ENCODE data around the gene UBE3C.
A peak's percentile ranks its signal among the peaks of the same experiment; 100 is the strongest.

UBE3C gene

GRCh38 chr7:157263156-157263555 lies 124.4 kb downstream of the UBE3C start:
- TF ChIP-seq GATA3 (IDR thresholded peaks at IDR 0.05; ENCODE audit: low read depth, low read length) (no peak), GATA2 (IDR thresholded peaks at IDR 0.05; ENCODE audit: low read depth, low read length) (no peak)

GRCh38 chr7:157265051-157265450 lies 126.3 kb downstream of the UBE3C start:
- TF ChIP-seq GATA3 (IDR thresholded peaks at IDR 0.05; ENCODE audit: low read depth, low read length), result no peak
- no peak for TF ChIP-seq GATA2 (IDR thresholded peaks at IDR 0.05; ENCODE audit: low read depth, low read length)

- no peak for TF ChIP-seq GATA3 (IDR thresholded peaks at IDR 0.05; ENCODE audit: low read depth, low read length)
- no peak for TF ChIP-seq GATA2 (IDR thresholded peaks at IDR 0.05; ENCODE audit: low read depth, low read length)
These were observed 127.5 kb downstream of the UBE3C start for GRCh38 chr7:157266272-157266671.

GRCh38 chr7:157267516-157267915 lies 128.8 kb downstream of the UBE3C start:
- TF ChIP-seq GATA3 (IDR thresholded peaks at IDR 0.05; ENCODE audit: low read depth, low read length) (no peak), GATA2 (IDR thresholded peaks at IDR 0.05; ENCODE audit: low read depth, low read length) (no peak)

GRCh38 chr7:157267956-157268355 lies 129.2 kb downstream of the UBE3C start:
- TF ChIP-seq GATA2 (IDR thresholded peaks at IDR 0.05; ENCODE audit: low read depth, low read length) (no peak), GATA3 (IDR thresholded peaks at IDR 0.05; ENCODE audit: low read depth, low read length) (no peak)

- TF ChIP-seq GATA3 (IDR thresholded peaks at IDR 0.05; ENCODE audit: low read depth, low read length) (no peak), GATA2 (IDR thresholded peaks at IDR 0.05; ENCODE audit: low read depth, low read length) (no peak)
These were observed 129.8 kb downstream of the UBE3C start for GRCh38 chr7:157268540-157268939.

GRCh38 chr7:157269341-157270059 lies 130.8 kb downstream of the UBE3C start:
- TF ChIP-seq GATA3 (IDR thresholded peaks at IDR 0.05; ENCODE audit: low read depth, low read length) (no peak), GATA2 (IDR thresholded peaks at IDR 0.05; ENCODE audit: low read depth, low read length) (peak; percentile 37; the same call in 1 of the 2 replicates)

GRCh38 chr7:157270060-157270444 lies 131.3 kb downstream of the UBE3C start:
- TF ChIP-seq GATA2 (IDR thresholded peaks at IDR 0.05; ENCODE audit: low read depth, low read length) (no peak), GATA3 (IDR thresholded peaks at IDR 0.05; ENCODE audit: low read depth, low read length) (no peak)

- TF ChIP-seq GATA3 (IDR thresholded peaks at IDR 0.05; ENCODE audit: low read depth, low read length), result no peak
- no peak for TF ChIP-seq GATA2 (IDR thresholded peaks at IDR 0.05; ENCODE audit: low read depth, low read length)
These were observed 132.7 kb downstream of the UBE3C start for GRCh38 chr7:157271315-157271990.

GRCh38 chr7:157271991-157272324 lies 133.2 kb downstream of the UBE3C start:
- TF ChIP-seq GATA3 (IDR thresholded peaks at IDR 0.05; ENCODE audit: low read depth, low read length) (no peak), GATA2 (IDR thresholded peaks at IDR 0.05; ENCODE audit: low read depth, low read length) (no peak)

GRCh38 chr7:157272351-157273207 lies 133.9 kb downstream of the UBE3C start:
- TF ChIP-seq GATA3 (IDR thresholded peaks at IDR 0.05; ENCODE audit: low read depth, low read length), result no peak
- no peak for TF ChIP-seq GATA2 (IDR thresholded peaks at IDR 0.05; ENCODE audit: low read depth, low read length)

- TF ChIP-seq GATA3 (IDR thresholded peaks at IDR 0.05; ENCODE audit: low read depth, low read length), result no peak
These were observed 134.7 kb downstream of the UBE3C start for GRCh38 chr7:157273208-157274093.

GRCh38 chr7:157274991-157275427 lies 136.3 kb downstream of the UBE3C start:
- TF ChIP-seq GATA3 (IDR thresholded peaks at IDR 0.05; ENCODE audit: low read depth, low read length) (no peak), GATA2 (IDR thresholded peaks at IDR 0.05; ENCODE audit: low read depth, low read length) (no peak)
